ENCODE results near the gene ENTREP3. TPM values are rescaled to one million over a fixed set of nuclear protein-coding genes. Genes with fewer than 3 reads are reported as not detected.
A peak's percentile ranks its signal among the peaks of the same experiment; 100 is the strongest.
"Not testable (repeated sequence)": the region's sequence is repeated elsewhere in the genome, so short reads cannot be mapped to it uniquely, and the experiment has no call there.

The ENTREP3 gene
- total and polyA plus RNA-seq, 4 donors = 6.0 to 28.7 (median 24.1) TPM

GRCh38 chr1:155250246-155250632, 5.0 kb downstream of the ENTREP3 start:
- Histone ChIP-seq H3K27me3 (ENCODE audit: control insufficient read depth in 1 of 2, insufficient read depth in 2 of 2, low read length in 1 of 2) (no peaks in the 10 kb centered on the region), H3K27ac (ENCODE audit: low read depth in 1 of 2, low read length in 2 of 2) (no peak overlapping the region), H3K4me1 (ENCODE audit: control insufficient read depth in 1 of 2, insufficient read depth in 2 of 2, low read length in 2 of 2) (no peaks in the 10 kb centered on the region), H3K9me3 (ENCODE audit: control insufficient read depth, low read length) (no peaks in the 10 kb centered on the region), H3K36me3 (ENCODE audit: control insufficient read depth in 1 of 2, insufficient read depth in 2 of 2, low read length in 1 of 2) (no peaks in the 10 kb centered on the region), H3K4me3 (ENCODE audit: low read length in 2 of 2) (no peak overlapping the region)
- 32% methylated on average over 19 to 28 of the region's 28 CpGs for WGBS, 2 donors
- intact Hi-C loops (cut with DNase I) = loop anchor here (2.0 to 10.0 kb wide), 4 partner anchors 72 to 395 kb away; partner anchors contain the start of gene RUSC1 (in 1 of the 2)
- ATAC-seq (ENCODE audit: low FRiP score) = no peak
- DNase-seq = no peak

GRCh38 chr1:155247667-155248553, 7.4 kb downstream of the ENTREP3 start:
- H3K27ac ChIP-seq (ENCODE audit: low read depth in 1 of 2, low read length in 2 of 2) = no peak overlapping the region

GRCh38 chr1:155246796-155247195, 8.5 kb downstream of the ENTREP3 start:
- H3K36me3 ChIP-seq (ENCODE audit: control insufficient read depth in 1 of 2, insufficient read depth in 2 of 2, low read length in 1 of 2); intact Hi-C loops (cut with DNase I); H3K27ac ChIP-seq (ENCODE audit: low read depth in 1 of 2, low read length in 2 of 2); ATAC-seq (ENCODE audit: low FRiP score); H3K9me3 ChIP-seq (ENCODE audit: control insufficient read depth, low read length); H3K4me3 ChIP-seq (ENCODE audit: low read length in 2 of 2); H3K27me3 ChIP-seq (ENCODE audit: control insufficient read depth in 1 of 2, insufficient read depth in 2 of 2, low read length in 1 of 2); H3K4me1 ChIP-seq (ENCODE audit: control insufficient read depth in 1 of 2, insufficient read depth in 2 of 2, low read length in 2 of 2); DNase-seq: not testable (repeated sequence)
- WGBS, 2 donors = 94 to 96% methylated on average over 3 of the region's 3 CpGs

More at GRCh38 chr1:155247667-155248553, 7.4 kb downstream of the ENTREP3 start:
- DNase-seq (no peak), ATAC-seq (ENCODE audit: low FRiP score) (no peak)
- intact Hi-C loops (cut with DNase I) = no loop called here
- Histone ChIP-seq H3K4me3 (ENCODE audit: low read length in 2 of 2) (no peak overlapping the region), H3K27me3 (ENCODE audit: control insufficient read depth in 1 of 2, insufficient read depth in 2 of 2, low read length in 1 of 2) (no peaks in the 10 kb centered on the region), H3K4me1 (ENCODE audit: control insufficient read depth in 1 of 2, insufficient read depth in 2 of 2, low read length in 2 of 2) (no peaks in the 10 kb centered on the region), H3K36me3 (ENCODE audit: control insufficient read depth in 1 of 2, insufficient read depth in 2 of 2, low read length in 1 of 2) (no peaks in the 10 kb centered on the region), H3K9me3 (ENCODE audit: control insufficient read depth, low read length) (no peaks in the 10 kb centered on the region)
- 91% methylated on average over 26 of the region's 26 CpGs for WGBS, 2 donors

- no peaks in the 10 kb centered on the region for H3K36me3 ChIP-seq (ENCODE audit: control insufficient read depth in 1 of 2, insufficient read depth in 2 of 2, low read length in 1 of 2)
- no peaks in the 10 kb centered on the region for H3K4me1 ChIP-seq (ENCODE audit: control insufficient read depth in 1 of 2, insufficient read depth in 2 of 2, low read length in 2 of 2)
- intact Hi-C loops (cut with DNase I) = no loop called here
- ATAC-seq (ENCODE audit: low FRiP score) = no peak
- peak overlapping the region in 1 of 2 donors; percentile 93 for H3K27ac ChIP-seq (ENCODE audit: low read depth in 1 of 2, low read length in 2 of 2)
- H3K4me3 ChIP-seq (ENCODE audit: low read length in 2 of 2) = no peak overlapping the region
- H3K9me3 ChIP-seq (ENCODE audit: control insufficient read depth, low read length) = no peaks in the 10 kb centered on the region
- WGBS, 2 donors = 57 to 58% methylated on average over 8 of the region's 8 CpGs
- H3K27me3 ChIP-seq (ENCODE audit: control insufficient read depth in 1 of 2, insufficient read depth in 2 of 2, low read length in 1 of 2) = no peaks in the 10 kb centered on the region
- no peak for DNase-seq
These were observed 10.1 kb downstream of the ENTREP3 start for GRCh38 chr1:155245163-155245524.

- Histone ChIP-seq H3K36me3 (ENCODE audit: control insufficient read depth in 1 of 2, insufficient read depth in 2 of 2, low read length in 1 of 2) (no peaks in the 10 kb centered on the region), H3K27ac (ENCODE audit: low read depth in 1 of 2, low read length in 2 of 2) (peak overlapping the region; percentile 24 to 93), H3K9me3 (ENCODE audit: control insufficient read depth, low read length) (no peaks in the 10 kb centered on the region), H3K4me1 (ENCODE audit: control insufficient read depth in 1 of 2, insufficient read depth in 2 of 2, low read length in 2 of 2) (no peaks in the 10 kb centered on the region), H3K4me3 (ENCODE audit: low read length in 2 of 2) (peak overlapping the region; percentile 12 to 35), H3K27me3 (ENCODE audit: control insufficient read depth in 1 of 2, insufficient read depth in 2 of 2, low read length in 1 of 2) (no peaks in the 10 kb centered on the region)
- WGBS, 2 donors = 0% methylated on average over 53 of the region's 53 CpGs
- intact Hi-C loops (cut with DNase I) = loop anchor here (5.0 kb wide), 1 partner anchor 37 kb away; the partner anchor contains the start of genes MTX1 (in 2 of the 2) and THBS3 (in 2 of the 2)
- ATAC-seq (ENCODE audit: low FRiP score) (peak; percentile 95), DNase-seq (peak; percentile 97 to 99)
These were observed 10.7 kb downstream of the ENTREP3 start for GRCh38 chr1:155244368-155245162.

- H3K36me3 ChIP-seq (ENCODE audit: control insufficient read depth in 1 of 2, insufficient read depth in 2 of 2, low read length in 1 of 2) = no peaks in the 10 kb centered on the region
These were observed 12.4 kb downstream of the ENTREP3 start for GRCh38 chr1:155242805-155243358.

GRCh38 chr1:155241841-155242264, 13.4 kb downstream of the ENTREP3 start:
- no peaks in the 10 kb centered on the region for H3K4me1 ChIP-seq (ENCODE audit: control insufficient read depth in 1 of 2, insufficient read depth in 2 of 2, low read length in 2 of 2)
- no peak for DNase-seq
- no peaks in the 10 kb centered on the region for H3K9me3 ChIP-seq (ENCODE audit: control insufficient read depth, low read length)
- WGBS, 2 donors = 76 to 81% methylated on average over 4 of the region's 4 CpGs
- no peak overlapping the region for H3K27ac ChIP-seq (ENCODE audit: low read depth in 1 of 2, low read length in 2 of 2)
- intact Hi-C loops (cut with DNase I) = loop anchor here (5.0 kb wide), 1 partner anchor 35 kb away; the partner anchor contains the start of genes MTX1 (in 2 of the 2) and THBS3 (in 2 of the 2)
- ATAC-seq (ENCODE audit: low FRiP score) = no peak
- H3K4me3 ChIP-seq (ENCODE audit: low read length in 2 of 2) = no peak overlapping the region
- no peaks in the 10 kb centered on the region for H3K36me3 ChIP-seq (ENCODE audit: control insufficient read depth in 1 of 2, insufficient read depth in 2 of 2, low read length in 1 of 2)
- H3K27me3 ChIP-seq (ENCODE audit: control insufficient read depth in 1 of 2, insufficient read depth in 2 of 2, low read length in 1 of 2) = no peaks in the 10 kb centered on the region

More at GRCh38 chr1:155242805-155243358, 12.4 kb downstream of the ENTREP3 start:
- H3K4me3 ChIP-seq (ENCODE audit: low read length in 2 of 2) = no peak overlapping the region
- DNase-seq (no peak), ATAC-seq (ENCODE audit: low FRiP score) (no peak)
- intact Hi-C loops (cut with DNase I) = loop anchor here (5.0 kb wide), 1 partner anchor 36 kb away; the partner anchor contains the start of genes MTX1 (in 2 of the 2) and THBS3 (in 2 of the 2)
- H3K27ac ChIP-seq (ENCODE audit: low read depth in 1 of 2, low read length in 2 of 2) = no peak overlapping the region
- no peaks in the 10 kb centered on the region for H3K4me1 ChIP-seq (ENCODE audit: control insufficient read depth in 1 of 2, insufficient read depth in 2 of 2, low read length in 2 of 2)
- H3K9me3 ChIP-seq (ENCODE audit: control insufficient read depth, low read length) = no peaks in the 10 kb centered on the region
- H3K27me3 ChIP-seq (ENCODE audit: control insufficient read depth in 1 of 2, insufficient read depth in 2 of 2, low read length in 1 of 2) = no peaks in the 10 kb centered on the region
- 69 to 75% methylated on average over 3 of the region's 3 CpGs for WGBS, 2 donors

GRCh38 chr1:155241069-155241679, 14.1 kb downstream of the ENTREP3 start:
- intact Hi-C loops (cut with DNase I) = loop anchor here (5.0 kb wide), 1 partner anchor 34 kb away; the partner anchor contains the start of genes MTX1 (in 2 of the 2) and THBS3 (in 2 of the 2)
- 17 to 19% methylated on average over 4 of the region's 4 CpGs for WGBS, 2 donors
- H3K27ac ChIP-seq (ENCODE audit: low read depth in 1 of 2, low read length in 2 of 2) = no peak overlapping the region
- H3K36me3 ChIP-seq (ENCODE audit: control insufficient read depth in 1 of 2, insufficient read depth in 2 of 2, low read length in 1 of 2) = no peaks in the 10 kb centered on the region
- peak in 1 of 2 donors; percentile 75 for DNase-seq
- H3K4me3 ChIP-seq (ENCODE audit: low read length in 2 of 2) = no peak overlapping the region
- no peaks in the 10 kb centered on the region for H3K9me3 ChIP-seq (ENCODE audit: control insufficient read depth, low read length)
- ATAC-seq (ENCODE audit: low FRiP score) = peak; percentile 51
- H3K4me1 ChIP-seq (ENCODE audit: control insufficient read depth in 1 of 2, insufficient read depth in 2 of 2, low read length in 2 of 2) = no peaks in the 10 kb centered on the region
- no peaks in the 10 kb centered on the region for H3K27me3 ChIP-seq (ENCODE audit: control insufficient read depth in 1 of 2, insufficient read depth in 2 of 2, low read length in 1 of 2)
